Measurements from ENCODE around the gene BAHCC1.

The BAHCC1 gene

GRCh38 chr17:81398176-81398831, 3.0 kb downstream of the BAHCC1 start:
- DNase-seq (no peak), ATAC-seq (no peak)
- Mint-ChIP-seq H3K9me3 (no peaks in the 10 kb centered on the region), H3K4me3 (peak overlapping the region; percentile 89 to 95), H3K27ac (no peak overlapping the region), H3K4me1 (peaks cover 54% of the 10 kb centered on the region), H3K27me3 (peaks cover 84% of the 10 kb centered on the region)

- peaks cover 87% of the 10 kb centered on the region for H3K27me3 Mint-ChIP-seq
- H3K4me3 Mint-ChIP-seq, result peak overlapping the region; percentile 89 to 95
- DNase-seq (no peak), ATAC-seq (no peak)
- peak overlapping the region; percentile 60 to 76 for H3K27ac Mint-ChIP-seq
- H3K9me3 Mint-ChIP-seq, result no peaks in the 10 kb centered on the region
- peaks cover 52% of the 10 kb centered on the region for H3K4me1 Mint-ChIP-seq
These were observed 3.7 kb downstream of the BAHCC1 start for GRCh38 chr17:81398832-81399411.

- ATAC-seq, result no peak
- H3K27me3 Mint-ChIP-seq, result peaks cover 87% of the 10 kb centered on the region
These were observed 4.4 kb downstream of the BAHCC1 start for GRCh38 chr17:81399481-81400153.

GRCh38 chr17:81400154-81400977, 5.1 kb downstream of the BAHCC1 start:
- H3K27ac Mint-ChIP-seq, result no peak overlapping the region
- DNase-seq, result no peak
- no peaks in the 10 kb centered on the region for H3K9me3 Mint-ChIP-seq
- H3K27me3 Mint-ChIP-seq, result peaks cover 87% of the 10 kb centered on the region
- H3K4me1 Mint-ChIP-seq, result peaks cover 38% of the 10 kb centered on the region
- H3K4me3 Mint-ChIP-seq, result peak overlapping the region; percentile 62 to 81
- no peak for ATAC-seq

More at GRCh38 chr17:81399481-81400153, 4.4 kb downstream of the BAHCC1 start:
- H3K9me3 Mint-ChIP-seq, result no peaks in the 10 kb centered on the region
- no peak overlapping the region for H3K27ac Mint-ChIP-seq
- H3K4me1 Mint-ChIP-seq, result peaks cover 45% of the 10 kb centered on the region
- DNase-seq, result no peak
- peak overlapping the region; percentile 62 to 81 for H3K4me3 Mint-ChIP-seq

- ATAC-seq, result no peak
- H3K4me3 Mint-ChIP-seq, result no peak overlapping the region
- no peaks in the 10 kb centered on the region for H3K9me3 Mint-ChIP-seq
- H3K27ac Mint-ChIP-seq, result no peak overlapping the region
- peaks cover 36% of the 10 kb centered on the region for H3K4me1 Mint-ChIP-seq
- H3K27me3 Mint-ChIP-seq, result peaks cover 91% of the 10 kb centered on the region
- DNase-seq, result no peak
These were observed 5.9 kb downstream of the BAHCC1 start for GRCh38 chr17:81400996-81401722.

GRCh38 chr17:81401723-81402529, 6.7 kb downstream of the BAHCC1 start:
- no peaks in the 10 kb centered on the region for H3K9me3 Mint-ChIP-seq
- H3K27ac Mint-ChIP-seq, result no peak overlapping the region
- peaks cover 92% of the 10 kb centered on the region for H3K27me3 Mint-ChIP-seq
- no peak for DNase-seq
- peaks cover 36% of the 10 kb centered on the region for H3K4me1 Mint-ChIP-seq
- H3K4me3 Mint-ChIP-seq, result no peak overlapping the region
- ATAC-seq, result peak; percentile 53

GRCh38 chr17:81402530-81402941, 7.3 kb downstream of the BAHCC1 start:
- Mint-ChIP-seq H3K4me3 (no peak overlapping the region), H3K27me3 (peaks cover 96% of the 10 kb centered on the region), H3K4me1 (peaks cover 36% of the 10 kb centered on the region), H3K9me3 (no peaks in the 10 kb centered on the region), H3K27ac (peak overlapping the region in 1 of 2 donors; percentile 42)
- DNase-seq (no peak), ATAC-seq (no peak)

GRCh38 chr17:81402981-81403467, 7.8 kb downstream of the BAHCC1 start:
- ATAC-seq (no peak), DNase-seq (no peak)
- Mint-ChIP-seq H3K27ac (no peak overlapping the region), H3K27me3 (peaks cover 96% of the 10 kb centered on the region), H3K4me3 (no peak overlapping the region), H3K9me3 (no peaks in the 10 kb centered on the region), H3K4me1 (peaks cover 32% of the 10 kb centered on the region)

- peaks cover 29% of the 10 kb centered on the region for H3K4me1 Mint-ChIP-seq
These were observed 8.6 kb downstream of the BAHCC1 start for GRCh38 chr17:81403671-81404534.

GRCh38 chr17:81404558-81405165, 9.4 kb downstream of the BAHCC1 start:
- no peak for ATAC-seq
- DNase-seq, result no peak
- H3K27me3 Mint-ChIP-seq, result peaks cover 100% of the 10 kb centered on the region
- no peak overlapping the region for H3K27ac Mint-ChIP-seq
- no peaks in the 10 kb centered on the region for H3K9me3 Mint-ChIP-seq
- peaks cover 31% of the 10 kb centered on the region for H3K4me1 Mint-ChIP-seq
- H3K4me3 Mint-ChIP-seq, result no peak overlapping the region

More at GRCh38 chr17:81403671-81404534, 8.6 kb downstream of the BAHCC1 start:
- DNase-seq, result no peak
- Mint-ChIP-seq H3K9me3 (no peaks in the 10 kb centered on the region), H3K4me3 (no peak overlapping the region), H3K27me3 (peaks cover 96% of the 10 kb centered on the region), H3K27ac (no peak overlapping the region)
- ATAC-seq, result no peak

- no peak for ATAC-seq
- Mint-ChIP-seq H3K27me3 (peaks cover 94% of the 10 kb centered on the region), H3K4me3 (no peak overlapping the region), H3K27ac (no peak overlapping the region), H3K9me3 (no peaks in the 10 kb centered on the region), H3K4me1 (peaks cover 25% of the 10 kb centered on the region)
- DNase-seq, result no peak
These were observed 10.2 kb downstream of the BAHCC1 start for GRCh38 chr17:81405411-81405872.

GRCh38 chr17:81406117-81406953, 11.1 kb downstream of the BAHCC1 start:
- H3K9me3 Mint-ChIP-seq, result no peaks in the 10 kb centered on the region
- peaks cover 85% of the 10 kb centered on the region for H3K27me3 Mint-ChIP-seq
- DNase-seq (no peak), ATAC-seq (no peak)
- H3K4me1 Mint-ChIP-seq, result peaks cover 21% of the 10 kb centered on the region
- H3K4me3 Mint-ChIP-seq, result no peak overlapping the region
- H3K27ac Mint-ChIP-seq, result no peak overlapping the region

Measured in stimulated activated naive CD8-positive, alpha-beta T cell treated with anti-CD3 and anti-CD28 coated beads, Interleukin-15, amount 100 ng/mL, for 72 hours (primary cell).